Measurements from ENCODE around the gene ZDHHC8.

The ZDHHC8 gene

DNA sequence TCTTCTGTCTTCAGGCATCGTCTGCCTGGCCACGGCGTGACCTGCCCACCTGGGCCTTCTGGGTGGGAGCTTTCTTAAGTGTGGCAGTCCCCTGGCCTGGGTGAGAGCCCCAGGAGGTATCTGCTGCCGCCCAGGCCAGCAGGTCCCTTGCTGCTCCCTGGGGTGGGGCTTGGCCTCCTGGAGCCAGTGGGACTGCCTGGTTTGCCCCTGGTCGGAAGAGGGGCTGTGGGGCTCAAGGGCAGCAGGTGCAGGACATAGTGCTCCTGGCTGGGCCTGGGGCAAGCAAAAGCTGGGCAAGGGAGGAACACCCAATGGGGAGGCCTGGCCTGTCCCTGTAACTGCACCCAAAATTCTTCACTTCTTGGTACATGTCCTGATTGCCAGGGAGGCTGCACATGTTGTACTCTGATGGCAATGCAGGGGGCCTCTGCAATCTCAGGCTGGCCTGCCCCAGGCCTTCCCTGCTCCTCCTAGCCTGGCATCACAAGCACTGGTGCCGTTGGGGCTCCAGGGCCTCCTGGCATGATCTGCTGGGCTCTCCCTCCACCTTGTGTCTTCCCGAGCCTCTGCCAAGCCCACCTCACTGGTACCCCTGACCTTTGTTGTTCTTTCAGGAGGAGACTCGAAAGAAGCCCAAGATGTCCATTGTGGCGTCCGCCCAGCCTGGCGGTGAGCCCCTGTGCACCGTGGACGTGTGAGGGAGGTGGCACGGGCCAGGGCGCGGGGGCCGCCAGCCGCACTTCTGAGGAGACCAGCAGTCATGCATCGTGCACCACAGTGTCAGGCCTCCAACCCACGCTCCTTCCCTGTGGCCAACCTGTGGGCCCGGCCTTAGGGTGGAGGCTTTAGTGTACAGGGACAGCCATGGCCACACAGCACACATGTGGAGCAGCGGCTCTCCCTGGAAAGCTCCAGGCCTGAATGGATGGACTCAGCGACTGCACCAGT, 21.9 kb upstream of the ZDHHC8 start:
- no peak for TF ChIP-seq CTCF (IDR thresholded peaks at IDR 0.05)

GRCh38 chr22:20110359-20110985, 21.1 kb upstream of the ZDHHC8 start:
- no peak for TF ChIP-seq CTCF (IDR thresholded peaks at IDR 0.05)

DNA sequence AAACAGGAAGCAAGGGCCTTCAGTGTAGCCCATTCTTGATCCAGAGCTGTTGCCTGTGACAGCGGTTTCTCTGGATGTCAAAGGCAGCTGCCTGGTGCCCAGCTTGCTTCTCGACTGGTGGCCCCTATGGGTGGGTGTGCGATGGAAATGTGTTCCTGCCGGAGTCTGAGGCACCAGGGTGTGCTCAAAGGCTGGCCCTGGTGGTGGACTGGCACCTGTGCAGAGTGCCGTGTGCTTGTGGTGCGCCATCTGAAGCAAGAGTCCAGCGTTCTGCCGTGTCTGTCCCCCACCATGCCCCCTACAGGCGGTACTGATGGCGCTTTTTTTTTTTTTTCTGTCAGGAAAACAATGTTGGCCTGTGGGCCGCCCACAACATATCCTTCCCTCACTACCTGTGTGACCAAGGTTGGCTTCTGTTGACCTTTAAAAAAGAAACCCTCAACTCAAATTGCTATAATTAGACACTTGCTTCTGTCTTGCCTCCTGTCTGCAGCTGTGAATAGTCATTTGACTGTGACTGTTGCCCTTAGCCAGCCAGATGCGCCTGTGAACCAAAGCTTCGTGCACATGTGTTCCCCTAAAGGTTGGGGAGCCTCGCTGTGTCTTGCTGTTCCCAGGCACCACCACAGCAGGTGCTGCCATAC, 20.4 kb upstream of the ZDHHC8 start:
- peak; percentile 34; the same call in 1 of the 2 replicates for TF ChIP-seq CTCF (IDR thresholded peaks at IDR 0.05)

DNA sequence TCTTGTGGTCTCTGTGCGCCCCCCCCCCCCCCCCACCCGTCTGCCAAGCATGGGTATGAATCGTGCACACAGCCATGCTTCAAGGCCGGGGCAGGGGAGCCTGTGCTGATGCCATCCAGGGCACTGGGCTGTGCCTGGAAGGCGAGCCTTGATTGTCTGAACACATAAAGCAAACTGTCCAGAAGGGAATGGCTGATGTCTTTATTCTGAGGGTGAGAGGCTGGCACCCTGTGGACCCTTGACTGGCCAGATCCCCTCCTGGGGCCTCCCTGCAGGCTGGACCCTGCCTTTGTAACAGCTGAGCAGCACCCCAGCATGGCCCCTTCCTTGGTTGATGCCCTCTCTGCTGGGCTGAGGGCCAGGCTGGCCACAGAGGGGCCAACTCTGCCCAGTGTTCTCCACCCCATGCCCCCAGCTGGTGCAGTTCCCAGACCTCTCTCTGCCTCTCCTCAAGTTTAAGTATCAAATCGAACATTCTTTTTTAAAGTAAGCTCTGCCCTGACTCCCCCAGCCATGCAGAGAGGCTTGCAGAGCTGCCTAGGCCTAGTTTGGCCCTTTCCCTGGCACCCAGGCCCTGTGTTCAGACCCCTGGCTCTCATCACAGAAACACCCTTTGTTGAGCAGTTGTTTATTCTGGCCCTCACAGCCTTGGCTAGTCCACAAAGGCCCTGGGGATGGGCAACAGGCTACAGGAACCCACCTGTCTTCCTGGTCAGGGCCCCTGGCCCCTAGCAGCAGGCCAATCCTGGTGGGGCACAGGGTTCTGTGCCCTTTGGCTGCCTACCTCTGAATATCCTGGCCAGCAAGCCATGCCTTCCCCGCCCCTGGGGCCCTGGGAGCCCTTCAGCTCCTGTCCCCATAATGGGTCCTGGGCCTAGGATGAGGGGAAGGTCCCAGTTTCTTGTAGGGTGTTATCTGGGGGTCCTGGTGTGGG, 19.6 kb upstream of the ZDHHC8 start:
- TF ChIP-seq CTCF (IDR thresholded peaks at IDR 0.05): no peak

DNA sequence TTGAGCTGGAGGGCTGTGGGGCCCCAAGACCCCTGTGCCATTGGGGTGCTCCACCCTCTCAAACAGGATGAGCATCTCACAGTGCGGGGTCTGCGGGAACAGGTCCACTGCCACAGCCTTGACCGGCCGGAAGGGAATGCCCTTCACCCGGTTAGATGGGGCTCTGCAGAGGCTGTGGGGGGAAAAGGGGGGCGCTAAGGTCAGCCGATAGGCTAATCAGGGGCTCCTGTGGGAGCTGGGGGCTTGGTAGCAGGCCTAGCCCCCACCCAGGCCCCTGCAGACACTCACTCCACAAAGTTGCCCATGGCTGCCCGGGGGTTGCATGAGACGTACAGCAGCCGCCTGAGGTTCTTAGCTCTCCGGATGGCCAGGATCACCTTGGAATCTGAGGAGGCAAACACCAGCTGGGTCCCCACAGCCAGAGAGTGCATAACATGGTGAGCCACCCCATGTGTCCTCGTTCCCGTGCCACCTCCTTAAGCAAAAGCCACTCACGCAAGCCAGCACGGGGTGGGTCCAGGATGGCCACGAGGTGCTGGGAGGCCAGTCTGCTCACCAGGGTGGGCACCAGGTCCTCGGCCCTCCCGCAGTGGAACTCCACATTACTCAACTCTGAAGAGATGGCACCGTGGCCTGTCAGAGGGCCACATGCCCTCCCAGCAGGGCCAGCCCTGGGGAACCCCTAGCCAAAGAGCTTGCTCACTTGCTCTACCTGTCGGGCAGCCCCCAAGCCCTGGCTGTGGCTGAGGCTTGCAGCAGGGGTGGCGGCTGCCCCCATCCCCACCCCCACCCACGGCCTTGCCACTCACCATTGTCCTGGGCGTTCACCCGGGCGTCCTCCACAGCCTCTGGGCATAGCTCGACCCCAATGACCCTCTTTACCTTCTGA, 18.7 kb upstream of the ZDHHC8 start:
- TF ChIP-seq CTCF (IDR thresholded peaks at IDR 0.05): no peak

DNA sequence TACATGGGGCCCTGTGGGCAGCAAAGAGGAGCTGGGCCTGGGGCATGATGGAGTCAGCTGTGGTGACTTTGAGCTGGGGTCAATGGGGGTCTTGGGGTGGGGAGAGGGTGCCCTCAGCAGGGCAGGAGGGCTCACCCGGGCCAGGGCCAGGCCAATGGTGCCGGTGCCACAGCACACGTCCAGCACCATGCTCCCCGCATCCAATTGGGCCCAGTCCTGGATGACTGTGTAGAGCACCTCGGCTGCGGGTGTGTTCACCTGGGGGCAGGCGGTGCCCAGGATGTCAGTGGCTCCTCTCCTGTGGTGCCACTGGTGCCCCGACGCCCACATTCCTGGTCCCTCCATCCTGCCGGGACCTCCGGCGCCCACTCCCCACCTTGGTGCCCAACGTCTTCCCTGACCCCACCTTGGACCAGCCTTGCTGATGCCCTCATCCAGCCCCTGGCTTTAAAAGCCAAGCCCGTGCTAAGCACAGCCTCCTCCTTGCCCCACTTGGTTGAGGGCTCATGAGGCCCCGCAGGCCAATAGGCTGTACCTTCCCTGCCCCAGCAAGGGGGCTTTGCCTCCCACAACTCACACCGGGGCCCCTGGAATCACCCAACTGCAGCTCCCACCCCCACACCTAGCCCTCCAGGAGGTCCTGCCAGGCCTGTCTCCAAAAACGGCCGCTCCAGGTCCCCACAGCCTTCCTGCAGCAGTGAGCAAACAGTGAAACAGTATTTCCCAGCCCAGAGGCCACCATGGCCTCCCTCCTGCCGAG, 17.9 kb upstream of the ZDHHC8 start:
- TF ChIP-seq CTCF (IDR thresholded peaks at IDR 0.05): no peak

Data from LNCAP (cell line).